Measurements from ENCODE around the gene XPNPEP2.
"Not testable (repeated sequence)": the region's sequence is repeated elsewhere in the genome, so short reads cannot be mapped to it uniquely, and the experiment has no call there.

The XPNPEP2 gene

GRCh38 chrX:129719931-129720530 is 18.7 kb upstream of the XPNPEP2 start:
- DNase-seq, result peak; percentile 33

- no peak for DNase-seq
These were observed 18.0 kb upstream of the XPNPEP2 start for GRCh38 chrX:129720741-129721140.

- no peak for DNase-seq
These were observed 17.4 kb upstream of the XPNPEP2 start for GRCh38 chrX:129721414-129721813.

GRCh38 chrX:129721870-129722269 is 16.9 kb upstream of the XPNPEP2 start:
- no peak for DNase-seq

DNA sequence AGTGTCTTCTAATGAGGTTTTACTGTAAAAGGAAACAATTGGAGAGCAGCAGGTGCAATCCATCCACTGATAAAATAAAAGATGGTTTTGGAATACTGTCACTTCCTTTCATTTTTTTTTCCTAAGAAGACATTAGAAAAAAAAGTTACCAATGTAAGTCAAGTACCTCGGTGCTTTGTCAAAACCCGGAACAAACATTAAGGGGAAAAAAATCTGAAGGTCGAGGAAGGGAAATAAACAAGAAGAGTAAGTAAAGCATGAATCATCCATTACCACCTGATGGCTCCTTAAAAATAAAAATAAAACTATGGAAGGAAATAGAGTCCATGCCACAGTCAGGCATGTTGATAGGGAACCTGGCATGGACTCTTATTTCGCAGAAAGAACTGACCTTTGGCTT is 15.3 kb upstream of the XPNPEP2 start:
- DNase-seq, result no peak

- no peak for DNase-seq
These were observed 14.0 kb upstream of the XPNPEP2 start for GRCh38 chrX:129724754-129725153.

- peak; percentile 61 for DNase-seq
These were observed 12.3 kb upstream of the XPNPEP2 start for GRCh38 chrX:129726307-129727111.

DNA sequence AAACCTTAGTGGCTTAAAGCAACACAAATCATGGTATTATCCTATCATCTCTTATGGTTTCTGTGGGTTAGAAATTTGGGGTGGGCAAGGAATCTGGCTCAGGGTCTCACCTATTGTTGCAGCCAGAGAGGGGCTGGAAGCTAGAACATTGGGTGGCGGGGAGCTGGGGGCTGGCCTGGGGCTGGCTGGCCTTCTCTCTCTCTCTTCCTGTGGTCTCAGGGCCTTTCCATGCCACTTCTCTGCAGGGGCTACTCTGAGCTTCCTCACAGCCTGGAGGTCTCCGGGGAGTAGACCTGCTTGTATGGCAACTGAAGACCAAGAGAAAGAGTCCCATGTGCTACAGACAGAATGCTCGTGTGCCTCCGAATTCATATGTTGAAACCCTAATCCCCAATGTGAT is 10.7 kb upstream of the XPNPEP2 start:
- DNase-seq, result no peak

- no peak for DNase-seq
These were observed 7.6 kb upstream of the XPNPEP2 start for GRCh38 chrX:129731228-129731627.

GRCh38 chrX:129732857-129733256 is 5.9 kb upstream of the XPNPEP2 start:
- DNase-seq, result no peak

DNA sequence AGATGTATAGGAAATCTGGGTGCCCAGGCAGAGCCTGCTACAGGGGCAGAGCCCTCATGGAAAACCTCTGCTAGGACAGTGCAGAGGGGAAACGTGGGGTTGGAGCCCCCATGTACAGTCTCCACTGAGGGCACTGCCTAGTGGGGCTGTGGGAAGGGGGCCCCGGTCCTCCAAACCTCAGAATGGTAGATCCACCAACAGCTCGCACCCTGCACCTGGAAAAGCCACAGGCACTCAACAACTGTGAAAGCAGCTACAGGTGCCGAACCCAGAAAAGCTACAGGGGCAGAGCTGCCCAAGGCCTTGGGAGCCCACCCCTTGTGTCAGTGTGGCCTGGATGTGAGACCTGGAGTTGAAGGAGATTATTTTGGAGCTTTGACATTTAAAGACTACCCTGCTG is 5.4 kb upstream of the XPNPEP2 start:
- DNase-seq, result no peak

GRCh38 chrX:129736491-129736890 is 2.3 kb upstream of the XPNPEP2 start:
- no peak for DNase-seq

DNA sequence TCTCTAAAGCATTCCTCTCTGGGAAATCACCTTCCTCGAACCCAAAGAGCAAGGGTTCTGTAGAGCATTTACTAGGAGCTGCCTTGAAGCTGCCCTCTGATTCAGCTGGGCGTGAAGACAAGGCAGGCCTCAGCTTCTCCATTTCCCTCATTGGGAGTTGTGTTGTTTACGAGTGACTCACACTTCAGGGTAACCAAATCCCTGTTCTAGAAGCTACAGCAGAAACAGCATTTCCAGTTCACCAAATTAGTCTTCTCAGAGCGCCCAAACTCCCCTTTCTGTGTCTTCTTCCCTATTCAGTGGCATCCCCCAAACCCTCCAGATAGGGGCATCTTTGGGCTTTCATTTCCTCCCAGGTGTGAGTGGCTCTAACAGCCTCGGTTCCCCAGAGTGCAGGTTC is 863 bp upstream of the XPNPEP2 start:
- peak; percentile 31 for DNase-seq

- no peak for DNase-seq
These were observed 799 bp downstream of the XPNPEP2 start for GRCh38 chrX:129739578-129739977.

DNA sequence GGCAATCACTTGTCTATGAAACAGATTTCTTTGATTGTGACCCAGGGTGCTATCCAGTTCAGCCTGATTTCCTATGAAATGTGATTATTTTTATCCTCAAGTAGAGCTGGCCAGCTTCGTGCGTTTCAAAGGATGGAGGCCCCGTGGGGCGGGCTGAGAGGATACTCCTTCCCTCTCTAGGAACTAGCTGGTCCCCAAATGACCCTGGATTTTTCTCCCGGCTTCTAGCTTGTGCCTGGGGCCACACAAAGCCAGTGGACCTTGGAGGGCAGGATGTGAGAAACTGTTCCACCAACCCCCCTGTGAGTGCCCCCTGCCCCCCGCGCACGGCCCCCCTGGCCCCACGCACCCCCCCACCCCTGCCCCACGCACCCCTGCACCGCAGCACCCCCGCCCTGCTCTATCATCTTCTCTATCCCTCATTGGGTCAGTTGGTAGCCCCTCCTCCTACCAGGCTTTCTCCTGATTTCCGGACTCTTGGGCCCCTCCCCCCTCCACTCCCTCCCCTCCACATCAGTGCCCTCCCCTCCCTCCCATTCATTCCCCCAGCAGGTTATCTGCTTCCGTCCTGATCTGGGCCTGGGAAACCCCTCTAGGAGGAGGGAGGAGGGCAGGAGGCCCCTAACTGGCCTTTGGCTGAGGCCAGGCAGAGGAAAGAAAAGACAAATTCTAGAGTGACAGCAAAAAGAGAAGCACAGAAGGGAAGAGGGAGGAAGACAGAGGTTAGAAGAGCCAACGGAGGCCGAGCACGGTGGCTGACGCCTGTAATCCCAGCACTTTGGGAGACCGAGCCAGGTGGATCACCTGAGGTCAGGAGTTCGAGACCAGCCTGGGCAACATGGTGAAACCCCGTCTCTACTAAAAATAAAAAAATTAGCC is 3.3 kb downstream of the XPNPEP2 start:
- no peak for DNase-seq

DNA sequence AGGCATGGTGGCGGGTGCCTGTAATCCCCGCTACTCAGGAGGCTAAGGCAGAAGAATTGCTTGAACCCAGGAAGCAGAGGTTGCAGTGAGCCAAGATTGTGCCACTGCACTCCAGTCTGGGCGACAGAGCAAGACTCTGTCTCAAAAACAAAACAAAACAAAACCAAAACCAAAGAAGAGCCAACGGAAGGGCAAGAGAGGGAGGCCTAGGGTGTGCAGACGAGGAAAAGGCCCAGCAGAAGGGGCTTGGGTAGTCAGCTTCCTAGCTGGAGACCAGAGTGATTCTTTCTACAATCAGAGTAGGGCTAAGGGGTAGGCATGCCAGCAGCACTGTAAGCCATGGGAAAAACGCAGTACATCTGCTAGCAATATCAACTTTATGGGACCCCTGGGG is 4.0 kb downstream of the XPNPEP2 start:
- DNase-seq, result not testable (repeated sequence)

DNA sequence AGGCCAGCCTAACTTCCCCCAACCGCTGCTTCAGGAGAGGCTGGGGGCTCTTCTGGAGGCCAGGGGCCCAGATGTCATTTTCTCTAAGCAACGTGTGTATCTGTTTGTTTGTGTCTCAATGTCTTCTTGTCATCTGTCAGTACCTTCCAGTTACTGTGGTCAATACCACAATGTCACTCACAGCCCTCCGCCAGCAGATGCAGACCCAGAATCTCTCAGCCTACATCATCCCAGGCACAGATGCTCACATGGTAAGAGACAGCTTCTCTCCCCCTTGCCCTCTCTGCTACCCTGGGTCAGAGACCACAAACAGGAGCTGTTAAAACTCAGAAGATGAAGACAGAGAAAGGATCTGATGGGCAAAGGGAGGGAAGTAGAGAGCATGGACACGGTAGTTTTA is 5.0 kb downstream of the XPNPEP2 start:
- no peak for DNase-seq

GRCh38 chrX:129744861-129745321 is 6.1 kb downstream of the XPNPEP2 start:
- DNase-seq, result no peak

DNA sequence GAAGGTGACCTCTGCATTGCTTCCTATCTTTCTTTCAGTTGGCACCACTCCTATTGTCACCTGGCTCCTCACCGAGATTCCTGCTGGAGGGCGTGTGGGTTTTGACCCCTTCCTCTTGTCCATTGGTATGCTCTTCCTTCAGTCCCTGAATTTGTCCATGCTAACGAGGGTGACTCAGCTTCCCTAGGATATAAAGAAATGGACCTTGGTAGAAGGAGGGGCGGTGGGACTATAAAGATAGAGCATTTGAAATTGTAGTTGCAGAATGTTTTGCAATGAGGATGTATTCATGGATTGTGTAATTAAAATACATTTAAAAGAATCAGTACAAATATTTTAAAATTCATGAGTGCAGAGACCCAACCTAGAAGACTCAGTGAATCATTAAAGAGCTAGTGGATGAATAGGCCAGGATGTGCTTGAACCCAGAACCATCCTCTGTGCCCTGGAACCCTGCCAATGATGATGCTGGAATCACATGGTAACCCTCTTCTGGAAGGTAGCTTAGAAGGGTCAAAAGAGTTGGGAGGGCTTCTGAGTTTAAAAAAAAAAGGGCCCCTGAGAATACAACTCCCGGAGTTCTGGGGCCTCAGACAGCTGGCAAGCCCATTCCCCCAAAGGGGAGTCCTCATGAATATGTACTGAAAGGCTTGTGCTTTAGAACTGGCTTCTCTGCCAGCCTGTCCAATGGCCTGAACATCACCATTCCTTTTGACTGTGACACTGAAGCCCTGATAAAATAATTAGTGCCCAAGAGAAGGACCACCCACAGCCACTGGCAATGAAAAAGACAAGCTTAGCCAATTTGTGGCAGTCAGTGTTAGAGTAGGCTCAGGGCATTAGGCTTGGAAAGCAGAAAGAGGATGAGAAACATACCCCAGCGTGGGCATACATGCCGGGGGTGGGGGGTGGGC is 8.0 kb downstream of the XPNPEP2 start:
- DNase-seq, result no peak

DNA sequence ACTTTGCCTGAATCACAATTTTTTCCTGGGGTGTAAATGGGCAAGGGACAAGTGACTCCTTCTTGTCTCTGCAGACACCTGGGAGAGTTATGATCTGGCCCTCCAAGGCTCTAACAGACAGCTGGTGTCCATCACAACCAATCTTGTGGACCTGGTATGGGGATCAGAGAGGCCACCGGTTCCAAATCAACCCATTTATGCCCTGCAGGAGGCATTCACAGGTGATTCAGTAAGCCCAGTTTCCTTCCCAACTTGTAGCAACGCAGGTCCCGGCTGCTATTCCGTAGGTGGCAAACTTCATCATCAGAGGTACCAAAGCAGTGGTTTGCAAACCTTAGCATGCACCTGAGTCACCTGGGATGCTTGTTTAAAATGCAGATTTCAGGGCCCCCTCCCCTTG is 8.8 kb downstream of the XPNPEP2 start:
- DNase-seq, result no peak

DNA sequence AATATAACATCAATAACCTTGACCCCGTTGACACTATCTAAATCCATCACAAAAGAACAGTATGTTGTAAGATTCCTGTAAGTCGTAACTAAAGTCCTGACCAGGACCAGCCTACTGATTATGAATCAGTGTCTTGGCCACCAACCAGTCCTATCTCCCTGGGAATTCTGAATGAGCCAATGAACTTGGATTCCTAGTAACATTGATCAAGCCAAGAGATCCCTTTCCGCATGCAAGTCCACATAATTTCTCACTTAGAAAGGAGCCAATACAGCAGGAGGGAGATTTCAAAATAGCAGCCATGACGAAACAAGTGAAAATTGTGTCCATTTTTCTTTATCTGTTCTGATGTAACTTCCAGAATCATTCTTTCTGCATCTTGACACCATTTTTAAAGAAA is 9.5 kb downstream of the XPNPEP2 start:
- DNase-seq, result peak; percentile 86

DNA sequence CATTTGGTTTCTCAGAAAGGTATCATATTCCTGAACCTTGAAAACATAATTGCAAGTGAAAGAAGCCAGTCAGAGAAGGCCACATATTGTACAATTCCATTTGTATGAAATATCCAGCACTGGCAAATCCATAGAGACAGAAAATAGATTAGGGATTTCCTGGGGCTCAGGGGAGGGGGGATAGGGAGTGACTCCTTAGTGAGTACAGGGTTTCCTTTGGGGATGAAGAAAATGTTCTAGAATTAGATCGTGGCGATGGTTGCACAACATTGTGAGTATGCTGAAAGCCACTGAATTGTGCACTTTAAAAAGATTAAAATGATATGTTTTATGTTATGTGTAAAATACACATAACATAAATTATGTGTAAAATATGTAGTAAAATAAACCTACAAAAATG is 10.3 kb downstream of the XPNPEP2 start:
- peak; percentile 48 for DNase-seq

- DNase-seq, result no peak
These were observed 12.2 kb downstream of the XPNPEP2 start for GRCh38 chrX:129750971-129751370.

Data from fibroblast of upper back skin (primary cell).